HFF-Myc (cell line): ENCODE measurements around the gene DPP9.

Source experiments
- DNase-seq: peaks from one replicate; pipeline ENCODE4 v3.0.0-alpha.2; 2011; ENCODE audit warnings: low read depth; ENCODE audit errors: extremely low read depth
- H3K4me3 ChIP-seq: replicated peaks from 2 replicates; pipeline ENCODE4 v1.5.1; 2011; ENCODE audit warnings: low read depth, mild to moderate bottlenecking, control low read depth, low read length
- CTCF ChIP-seq: IDR thresholded peaks from 2 replicates; pipeline ENCODE4 v1.5.1; 2012; ENCODE audit warnings: mild to moderate bottlenecking, low read depth, low read length, control low read depth; ENCODE audit errors: missing control alignments

The DPP9 gene

DNA sequence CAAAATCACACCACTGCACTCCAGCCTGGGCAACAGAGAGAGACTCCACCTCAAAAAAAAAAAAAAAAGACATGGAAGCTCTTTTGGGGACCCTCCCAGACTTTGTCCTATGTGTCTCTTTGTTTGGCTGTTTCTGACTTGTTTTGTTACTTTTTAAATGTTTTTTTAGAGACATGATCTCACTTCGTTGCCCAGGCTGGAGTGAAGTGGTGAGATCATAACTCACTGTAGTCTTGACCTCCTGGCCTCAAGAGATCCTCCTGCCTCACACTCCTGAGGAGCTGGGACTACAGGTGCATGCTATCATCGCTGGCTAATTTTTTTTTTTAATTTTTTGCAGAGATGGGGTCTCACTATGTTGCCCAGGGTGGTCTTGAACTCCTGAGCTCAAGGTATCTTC lies 16.4 kb upstream of the DPP9 start:
- H3K4me3 ChIP-seq: no peak overlapping the region
- DNase-seq: no peak
- no peak for TF ChIP-seq CTCF

- DNase-seq: no peak
- no peak for TF ChIP-seq CTCF
- H3K4me3 ChIP-seq: no peak overlapping the region
Observed at GRCh38 chr19:4738734-4739133, 15.1 kb upstream of the DPP9 start.

- DNase-seq: no peak
- H3K4me3 ChIP-seq: no peak overlapping the region
- no peak for TF ChIP-seq CTCF
Observed at GRCh38 chr19:4737955-4738600, 14.4 kb upstream of the DPP9 start.

DNA sequence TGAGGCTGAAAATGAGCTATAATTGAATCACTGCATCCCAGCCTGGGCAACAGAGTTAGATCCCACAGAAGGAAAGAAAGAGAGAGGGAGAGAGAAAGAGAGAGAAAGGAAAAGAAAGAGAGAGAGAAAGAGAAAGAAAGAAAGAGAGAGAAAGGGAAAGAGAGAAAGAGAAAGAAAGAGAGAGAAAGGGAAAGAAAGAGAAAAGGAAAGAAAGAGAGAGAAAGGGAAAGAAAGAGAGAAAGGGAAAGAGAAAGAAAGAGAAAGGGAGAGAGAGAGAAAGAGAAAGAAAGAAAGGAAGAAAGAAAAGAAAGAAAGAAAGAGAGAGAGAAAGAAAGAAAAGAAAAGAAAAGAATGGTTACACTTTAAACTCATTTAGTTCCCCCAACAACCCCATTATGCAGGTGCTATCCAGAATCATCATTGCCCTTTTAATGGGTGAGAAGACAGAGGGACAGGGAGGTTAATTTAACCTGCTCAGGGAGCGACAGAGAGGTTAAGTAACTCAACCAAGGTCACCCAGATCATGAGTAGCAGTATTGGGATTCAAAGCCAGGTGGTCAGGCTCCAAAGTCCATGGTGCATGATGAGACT lies 10.2 kb upstream of the DPP9 start:
- no peak for TF ChIP-seq CTCF
- no peak overlapping the region for H3K4me3 ChIP-seq
- DNase-seq: no peak

DNA sequence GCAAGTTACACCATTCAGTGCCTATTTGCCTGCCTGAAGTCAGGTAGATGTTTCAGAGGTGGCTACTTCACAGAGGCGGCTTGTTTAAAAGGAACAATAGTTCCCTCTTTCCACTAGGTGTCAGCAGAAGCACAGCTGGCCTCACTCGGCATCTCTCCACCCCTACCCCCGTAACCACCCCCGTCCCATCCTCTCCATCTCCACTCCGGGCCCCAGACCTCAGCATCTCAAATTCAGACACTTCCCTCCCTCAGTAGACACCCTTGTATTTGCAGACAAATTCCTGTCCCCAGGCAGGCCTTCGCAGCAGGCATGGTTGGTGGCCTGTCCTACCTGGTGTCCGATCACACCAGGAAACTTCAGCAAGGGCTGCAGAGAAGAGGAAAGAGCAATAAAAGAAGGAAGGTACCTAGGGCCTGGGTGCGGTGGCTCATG lies 9.1 kb upstream of the DPP9 start:
- DNase-seq: no peak
- peak; percentile 62 for TF ChIP-seq CTCF
- no peak overlapping the region for H3K4me3 ChIP-seq

GRCh38 chr19:4730740-4731171 lies 7.1 kb upstream of the DPP9 start:
- no peak for DNase-seq
- TF ChIP-seq CTCF: peak; percentile 61
- H3K4me3 ChIP-seq: no peak overlapping the region
